GM18858 (cell line): ENCODE measurements around the gene RTN4.

Experiments used
- ATAC-seq: cut with Tn5 transposase; IDR thresholded peaks from one replicate; pipeline ENCODE4 v1.9.1; 2021; ENCODE audit not compliant: unreplicated experiment

RTN4 gene

GRCh38 chr2:54975598-54976492 lies 74.4 kb downstream of the RTN4 start:
- ATAC-seq = no peak

- ATAC-seq = no peak
These were observed 75.1 kb downstream of the RTN4 start for GRCh38 chr2:54975175-54975574.

DNA sequence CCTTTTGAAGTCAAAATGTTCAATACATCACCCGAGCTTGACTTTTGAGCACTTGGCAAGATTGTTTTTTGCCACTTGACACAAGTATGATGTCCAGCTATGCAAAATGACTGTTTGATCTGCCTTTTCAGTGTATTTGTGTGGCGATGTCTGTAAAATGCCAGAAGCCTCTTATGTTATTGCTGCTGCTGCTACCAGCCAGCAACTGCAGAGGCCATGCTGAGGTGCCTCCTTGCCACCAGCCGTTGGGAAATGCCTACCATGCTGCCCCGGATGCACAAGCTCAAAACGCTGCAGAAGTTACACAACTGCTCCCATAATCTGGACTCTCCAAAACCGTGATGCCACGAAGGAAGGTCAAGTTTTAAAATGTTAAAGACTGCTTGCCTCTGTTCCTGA lies 80.3 kb downstream of the RTN4 start:
- no peak for ATAC-seq

GRCh38 chr2:54969295-54969939 lies 80.8 kb downstream of the RTN4 start:
- ATAC-seq = no peak

GRCh38 chr2:54968561-54969218 lies 81.6 kb downstream of the RTN4 start:
- ATAC-seq = no peak

DNA sequence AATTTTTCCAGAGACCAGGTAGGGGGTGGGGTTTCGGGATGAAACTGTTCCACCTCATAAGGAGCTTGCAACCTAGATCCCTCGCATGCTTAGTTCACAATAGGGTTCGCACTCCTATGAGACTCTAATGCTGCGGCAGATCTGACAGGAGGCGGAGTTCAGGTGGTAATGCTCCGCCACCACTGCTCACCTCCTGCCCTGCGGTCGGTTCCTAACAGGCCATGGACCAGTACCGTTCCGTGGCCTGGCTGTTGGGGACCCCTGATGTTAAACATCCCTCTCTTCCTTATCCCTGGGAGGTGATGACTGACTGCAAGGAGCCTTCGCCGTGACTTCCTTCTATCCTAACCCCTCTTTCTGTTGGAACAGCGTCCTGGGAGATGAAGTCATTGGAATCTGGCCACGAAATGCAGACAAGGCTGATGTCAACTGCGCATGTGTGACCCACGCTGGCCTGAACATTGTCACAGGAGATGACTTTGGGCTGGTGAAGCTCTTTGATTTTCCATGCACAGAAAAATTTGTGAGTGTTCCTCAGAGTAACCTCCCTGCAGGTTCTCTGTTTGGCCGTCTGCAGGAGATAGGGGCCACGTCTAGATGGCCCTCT lies 82.4 kb downstream of the RTN4 start:
- ATAC-seq = no peak

DNA sequence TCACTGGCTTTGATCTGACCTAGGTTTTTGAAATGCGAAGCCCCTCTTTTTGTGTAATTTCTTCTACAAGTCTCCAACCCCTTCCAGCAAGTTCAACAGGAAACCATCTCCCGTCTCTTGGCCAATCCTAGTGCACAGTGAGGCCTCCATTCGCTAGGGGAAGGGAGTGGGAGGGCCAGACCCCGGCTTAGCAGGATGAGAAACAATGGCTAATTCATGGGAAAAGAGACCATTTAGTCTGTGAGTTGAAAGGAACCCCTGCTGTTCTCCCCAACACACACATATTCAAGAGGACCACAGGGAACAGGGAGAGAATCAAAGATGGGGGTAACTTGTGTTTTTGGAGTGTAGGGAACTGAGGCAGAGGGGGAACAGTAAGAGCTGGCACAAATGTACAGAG lies 83.0 kb downstream of the RTN4 start:
- no peak for ATAC-seq

GRCh38 chr2:54966837-54967236 lies 83.4 kb downstream of the RTN4 start:
- ATAC-seq = no peak

- ATAC-seq = no peak
These were observed 84.0 kb downstream of the RTN4 start for GRCh38 chr2:54966165-54966832.

- ATAC-seq = no peak
These were observed 84.8 kb downstream of the RTN4 start for GRCh38 chr2:54965425-54965824.

GRCh38 chr2:54964816-54965215 lies 85.4 kb downstream of the RTN4 start:
- no peak for ATAC-seq

GRCh38 chr2:54964271-54964670 lies 86.0 kb downstream of the RTN4 start:
- ATAC-seq = no peak

GRCh38 chr2:54963476-54963875 lies 86.8 kb downstream of the RTN4 start:
- ATAC-seq = no peak

DNA sequence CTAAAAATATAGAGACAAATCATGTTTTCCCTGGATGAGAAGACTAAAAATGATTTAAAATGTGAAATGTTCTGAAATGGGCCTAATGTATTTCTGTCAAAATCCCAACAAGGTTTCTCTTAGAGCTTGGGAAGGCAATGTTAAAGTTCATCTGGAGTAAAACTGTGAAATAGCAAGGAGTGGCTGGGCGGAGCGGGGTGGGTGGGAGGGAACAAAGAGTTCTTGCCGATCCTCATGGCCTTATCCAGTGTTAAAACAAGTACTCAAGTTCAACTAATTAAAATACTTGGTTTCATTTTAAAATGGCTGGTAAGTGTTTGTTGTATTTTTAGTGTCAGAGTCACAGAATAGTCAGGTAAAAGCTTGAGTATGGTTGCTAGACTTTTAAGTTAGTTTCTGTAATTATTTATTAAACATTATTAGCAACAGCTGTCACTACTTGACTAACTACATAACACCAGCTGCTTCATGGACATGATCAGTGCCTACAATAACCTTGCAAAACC lies 87.3 kb downstream of the RTN4 start:
- ATAC-seq = no peak

GRCh38 chr2:54962511-54962910 lies 87.7 kb downstream of the RTN4 start:
- no peak for ATAC-seq

DNA sequence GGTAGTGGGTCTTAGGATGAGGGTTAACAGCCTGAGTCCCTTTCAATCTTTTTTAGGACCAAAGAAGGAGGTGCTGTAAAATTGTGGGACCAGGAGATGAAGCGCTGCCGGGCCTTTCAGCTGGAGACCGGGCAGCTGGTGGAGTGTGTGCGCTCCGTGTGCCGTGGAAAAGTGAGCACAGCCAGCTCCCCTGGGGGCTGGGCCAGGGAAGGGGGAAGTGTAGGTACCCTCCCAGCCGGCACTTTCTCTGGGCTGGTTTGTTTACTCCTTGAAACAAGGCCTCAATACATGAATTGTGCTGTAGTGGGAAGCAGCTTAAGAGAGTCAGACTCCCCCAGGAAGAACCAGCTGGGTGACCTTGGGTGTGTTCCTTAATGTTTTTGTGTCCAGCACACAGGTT lies 90.1 kb downstream of the RTN4 start:
- ATAC-seq = no peak

DNA sequence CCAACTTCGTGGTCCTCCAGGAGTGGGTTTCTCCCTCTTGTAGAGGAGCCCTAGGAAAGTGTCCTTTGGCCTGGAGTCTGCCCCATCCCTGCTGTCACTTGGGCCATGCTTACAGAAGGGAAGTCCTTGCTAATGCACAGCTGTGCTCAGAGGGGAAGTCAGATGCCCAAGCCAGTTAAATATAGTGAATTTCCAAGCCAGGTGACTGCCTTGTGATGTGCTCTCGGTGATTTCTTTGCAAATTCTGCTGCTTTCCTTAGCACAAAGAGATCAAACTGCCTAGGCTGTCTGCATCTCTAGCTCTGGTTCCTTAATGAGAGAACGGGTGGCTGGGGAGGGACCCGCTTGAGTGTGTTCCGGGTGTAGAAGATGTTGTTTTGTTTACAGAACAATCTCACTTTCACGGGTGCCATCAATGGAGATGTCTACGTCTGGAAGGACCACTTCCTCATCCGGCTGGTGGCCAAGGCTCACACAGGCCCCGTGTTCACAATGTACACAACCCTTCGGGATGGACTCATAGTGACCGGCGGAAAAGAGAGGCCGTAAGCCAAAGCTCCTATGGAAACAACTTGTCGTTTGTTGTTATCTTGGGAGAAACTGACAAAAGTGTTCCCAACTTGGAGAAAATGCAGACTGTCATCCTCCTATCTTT lies 91.4 kb downstream of the RTN4 start:
- no peak for ATAC-seq

GRCh38 chr2:54957321-54957999 lies 92.8 kb downstream of the RTN4 start:
- ATAC-seq = no peak

DNA sequence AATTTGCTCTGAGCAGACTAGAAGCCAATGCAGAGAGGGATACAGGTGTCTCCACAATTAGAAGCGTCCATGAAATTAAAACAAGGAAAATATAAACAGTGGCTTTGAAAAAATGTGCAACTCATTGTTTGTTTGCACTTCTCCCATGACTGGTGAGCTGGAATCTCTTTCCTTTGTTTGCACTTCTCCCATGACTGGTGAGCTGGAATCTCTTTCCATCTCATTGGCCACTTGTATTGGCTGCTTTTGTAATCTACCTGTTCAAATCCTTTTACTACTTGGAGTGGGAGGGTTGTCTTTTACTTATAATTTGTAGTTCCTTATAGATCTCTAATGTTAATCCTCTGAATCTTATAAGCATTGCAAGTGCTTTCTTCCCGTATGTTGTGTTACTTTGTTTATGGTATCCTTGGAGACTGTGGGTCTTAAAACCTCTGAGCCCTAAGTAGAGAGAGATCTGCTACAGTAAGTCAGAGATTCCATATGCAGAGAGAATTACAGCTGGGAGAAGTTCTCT lies 94.1 kb downstream of the RTN4 start:
- no peak for ATAC-seq
